Suprapubic skin (tissue), 4 donors: ENCODE measurements around the gene SLX4. TPM values are rescaled to one million over a fixed set of nuclear protein-coding genes. Genes with fewer than 3 reads are reported as not detected.

Experiments used
- DNase-seq, 2 donors: peaks; one replicate each; pipeline ENCODE4 v3.0.0-alpha.2; 2019; ENCODE audit warnings: low spot score in 2 of 2
- H3K27ac ChIP-seq: fragments of 200-600 bp; sonication (generic); one replicate; pipeline ENCODE4 v1.5.1; 2019
- H3K27me3 ChIP-seq: fragments of 200-600 bp; sonication (generic); one replicate; pipeline ENCODE4 v1.5.1; 2019
- H3K36me3 ChIP-seq: fragments of 200-600 bp; sonication (generic); one replicate; pipeline ENCODE4 v1.5.1; 2019
- H3K4me1 ChIP-seq: fragments of 200-600 bp; sonication (generic); one replicate; pipeline ENCODE4 v1.5.1; 2019
- H3K4me3 ChIP-seq: fragments of 200-600 bp; sonication (generic); one replicate; pipeline ENCODE4 v1.5.1; 2019; ENCODE audit warnings: mild to moderate bottlenecking
- H3K9me3 ChIP-seq: fragments of 200-600 bp; sonication (generic); one replicate; pipeline ENCODE4 v1.5.1; 2019
- EP300 ChIP-seq: sonication (generic); formaldehyde crosslinking; IDR thresholded peaks from one replicate; pipeline ENCODE4 v1.6.1; 2017; ENCODE audit warnings: antibody characterized with exemption
- POLR2A ChIP-seq, 2 donors: fragments of 450-650 bp; IDR thresholded peaks; one replicate each; pipeline ENCODE4 v1.6.1; 2017; ENCODE audit warnings: antibody characterized with exemption in 2 of 2, mild to moderate bottlenecking in 2 of 2, moderate library complexity in 2 of 2
- POLR2AphosphoS5 ChIP-seq, 3 donors: sonication (generic); formaldehyde crosslinking; IDR thresholded peaks; one replicate each; pipeline ENCODE4 v1.6.1; 2017; ENCODE audit warnings: antibody characterized with exemption in 3 of 3
- WGBS: methylation state at CpG from one replicate; pipeline ENCODE4 v1.1.5; 2018; 5-methylcytosine and 5-hydroxymethylcytosine counted together
- total RNA-seq, 4 donors: library from RNA; depleted of rRNA; stranded (reverse); fragments of >200 nt; gene quantifications; one replicate each; pipeline ENCODE4 v1.1.0, GENCODE V29; 2016
- TF ChIP-seq, protein P1 (sequence below), 2 donors: fragments of 200-600 bp in 1 of 2; fragments of 450-650 bp in 1 of 2; sonication (generic) in 1 of 2; IDR thresholded peaks; one replicate each; pipeline ENCODE4 v1.5.1; 2016 to 2019; ENCODE audit warnings: antibody characterized with exemption in 2 of 2, mild to moderate bottlenecking in 1 of 2, moderate library complexity in 1 of 2

SLX4 gene
- total RNA-seq, 4 donors from 2014 or later: 2.9 to 6.0 (median 4.5) TPM

DNA sequence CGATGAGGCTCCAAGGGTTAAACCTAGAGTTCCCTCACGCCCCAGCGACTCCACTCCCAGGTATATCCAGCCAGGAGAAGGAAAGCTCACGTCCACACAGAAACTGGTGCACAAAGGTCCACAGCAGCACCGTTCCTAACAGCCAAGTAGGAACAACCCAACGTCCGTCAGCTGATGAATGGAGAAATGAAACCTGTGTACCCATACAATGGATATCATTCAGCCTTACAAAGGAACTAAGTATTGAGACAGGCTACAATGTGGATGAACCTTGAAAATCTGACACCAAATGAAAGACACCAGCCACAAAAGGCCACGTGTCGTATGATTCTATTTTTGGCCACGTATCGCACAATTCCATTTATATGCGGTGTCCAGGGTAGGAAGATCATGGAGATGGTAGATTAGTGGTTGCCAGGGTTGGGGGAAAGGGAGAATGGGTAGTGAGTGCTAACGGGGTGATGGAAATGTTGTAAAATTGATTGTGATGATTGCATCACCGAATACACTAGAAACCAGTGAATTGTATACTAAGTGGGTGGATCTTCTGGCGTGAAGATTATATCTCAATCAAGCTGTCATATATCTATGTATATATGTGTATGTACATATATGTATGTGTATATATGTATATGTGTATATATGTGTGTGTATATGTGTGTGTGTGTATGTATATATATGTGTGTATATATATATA is 64.3 kb downstream of the SLX4 start:
- H3K27ac ChIP-seq: no peak overlapping the region
- no peaks in the 10 kb centered on the region for H3K36me3 ChIP-seq
- DNase-seq: no peak
- no peak for TF ChIP-seq POLR2A (IDR thresholded peaks at IDR 0.05)
- TF ChIP-seq POLR2AphosphoS5 (IDR thresholded peaks at IDR 0.05): no peak
- TF ChIP-seq, protein P1, sequence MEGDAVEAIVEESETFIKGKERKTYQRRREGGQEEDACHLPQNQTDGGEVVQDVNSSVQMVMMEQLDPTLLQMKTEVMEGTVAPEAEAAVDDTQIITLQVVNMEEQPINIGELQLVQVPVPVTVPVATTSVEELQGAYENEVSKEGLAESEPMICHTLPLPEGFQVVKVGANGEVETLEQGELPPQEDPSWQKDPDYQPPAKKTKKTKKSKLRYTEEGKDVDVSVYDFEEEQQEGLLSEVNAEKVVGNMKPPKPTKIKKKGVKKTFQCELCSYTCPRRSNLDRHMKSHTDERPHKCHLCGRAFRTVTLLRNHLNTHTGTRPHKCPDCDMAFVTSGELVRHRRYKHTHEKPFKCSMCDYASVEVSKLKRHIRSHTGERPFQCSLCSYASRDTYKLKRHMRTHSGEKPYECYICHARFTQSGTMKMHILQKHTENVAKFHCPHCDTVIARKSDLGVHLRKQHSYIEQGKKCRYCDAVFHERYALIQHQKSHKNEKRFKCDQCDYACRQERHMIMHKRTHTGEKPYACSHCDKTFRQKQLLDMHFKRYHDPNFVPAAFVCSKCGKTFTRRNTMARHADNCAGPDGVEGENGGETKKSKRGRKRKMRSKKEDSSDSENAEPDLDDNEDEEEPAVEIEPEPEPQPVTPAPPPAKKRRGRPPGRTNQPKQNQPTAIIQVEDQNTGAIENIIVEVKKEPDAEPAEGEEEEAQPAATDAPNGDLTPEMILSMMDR (IDR thresholded peaks at IDR 0.05): no peak
- no peak for TF ChIP-seq EP300
- WGBS: 91% methylated on average over 15 of the region's 15 CpGs
- no peak overlapping the region for H3K4me3 ChIP-seq
- H3K27me3 ChIP-seq: no peaks in the 10 kb centered on the region
- no peaks in the 10 kb centered on the region for H3K4me1 ChIP-seq
- no peaks in the 10 kb centered on the region for H3K9me3 ChIP-seq

DNA sequence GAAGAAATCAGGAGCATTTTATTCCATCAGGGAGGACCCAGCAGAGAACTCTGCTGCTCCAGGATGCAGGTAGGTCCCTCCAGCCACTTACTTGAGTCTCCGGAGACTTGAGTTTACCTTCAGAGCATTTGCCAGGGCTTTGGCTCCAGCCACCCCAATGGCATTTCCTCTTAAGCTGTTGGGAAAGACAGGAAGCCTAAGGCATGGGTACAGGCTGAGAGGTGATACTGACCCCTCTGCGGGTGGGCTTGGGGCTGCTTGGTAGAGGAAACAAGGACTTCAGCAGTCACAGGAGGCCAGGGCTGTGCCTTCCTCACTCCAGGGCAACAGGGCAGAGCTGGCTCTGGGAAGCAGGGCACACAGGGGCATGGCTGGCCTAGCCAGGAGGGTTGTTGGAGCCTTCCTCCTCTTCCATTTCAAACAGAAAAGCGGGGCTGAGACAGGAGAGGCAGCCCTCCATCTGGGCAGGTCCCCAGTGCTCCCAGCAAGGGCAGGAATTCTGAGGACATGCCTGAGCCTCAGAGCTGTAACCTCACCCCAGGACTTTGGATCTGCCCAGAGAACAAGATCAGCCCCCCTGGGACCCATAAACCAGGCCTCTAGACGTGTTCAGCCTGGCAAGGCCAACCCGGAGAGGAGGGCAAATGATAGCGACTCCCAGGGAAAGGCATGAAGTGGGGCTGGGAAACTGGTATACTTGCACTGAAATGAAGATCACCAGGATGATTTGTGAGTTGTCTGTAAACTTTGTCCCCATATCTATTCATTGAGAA is 68.6 kb downstream of the SLX4 start:
- H3K4me3 ChIP-seq: no peak overlapping the region
- no peak overlapping the region for H3K27ac ChIP-seq
- H3K4me1 ChIP-seq: no peaks in the 10 kb centered on the region
- no peaks in the 10 kb centered on the region for H3K9me3 ChIP-seq
- no peaks in the 10 kb centered on the region for H3K27me3 ChIP-seq
- WGBS: 66% methylated on average over 6 of the region's 6 CpGs
- TF ChIP-seq, protein P1 (IDR thresholded peaks at IDR 0.05): no peak
- TF ChIP-seq POLR2A (IDR thresholded peaks at IDR 0.05): no peak
- no peak for TF ChIP-seq POLR2AphosphoS5 (IDR thresholded peaks at IDR 0.05)
- no peak for TF ChIP-seq EP300
- no peak for DNase-seq
- H3K36me3 ChIP-seq: peaks cover 13% of the 10 kb centered on the region

DNA sequence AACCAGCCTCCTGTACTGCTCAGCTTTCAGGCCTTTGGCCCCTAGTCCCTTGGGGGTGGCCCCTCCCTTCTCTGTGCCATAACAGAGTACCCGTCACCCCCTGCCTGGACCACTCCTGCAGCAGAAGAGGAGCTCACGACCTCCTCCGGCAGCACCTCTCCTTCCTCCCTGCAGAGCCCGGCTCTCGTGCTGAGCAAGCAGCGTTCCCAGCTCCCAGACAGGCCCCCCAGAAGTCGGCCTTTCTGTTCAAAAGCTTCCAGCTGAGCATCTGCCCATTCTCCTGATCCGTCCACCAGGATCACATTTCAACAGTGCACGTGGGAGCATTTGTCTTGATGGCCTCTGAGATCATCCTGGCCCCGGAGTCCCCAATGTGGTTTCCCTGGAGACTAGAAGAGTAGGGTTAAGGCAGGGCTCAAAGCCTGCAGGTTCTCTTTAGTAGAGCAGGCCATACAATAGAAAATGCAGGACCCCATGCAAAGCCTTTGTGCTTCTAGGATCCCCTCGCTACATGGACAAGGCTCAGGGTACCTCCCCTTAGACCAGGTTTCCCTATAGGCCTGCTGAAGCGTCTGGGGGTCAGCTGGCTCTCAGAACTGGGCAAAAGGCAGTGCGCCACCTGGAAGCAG is 69.8 kb downstream of the SLX4 start:
- DNase-seq: no peak
- no peaks in the 10 kb centered on the region for H3K27me3 ChIP-seq
- peaks cover 17% of the 10 kb centered on the region for H3K36me3 ChIP-seq
- WGBS: 86% methylated on average over 13 of the region's 13 CpGs
- no peak overlapping the region for H3K27ac ChIP-seq
- H3K9me3 ChIP-seq: no peaks in the 10 kb centered on the region
- H3K4me1 ChIP-seq: no peaks in the 10 kb centered on the region
- TF ChIP-seq, protein P1 (IDR thresholded peaks at IDR 0.05): no peak
- no peak for TF ChIP-seq POLR2AphosphoS5 (IDR thresholded peaks at IDR 0.05)
- no peak for TF ChIP-seq POLR2A (IDR thresholded peaks at IDR 0.05)
- TF ChIP-seq EP300: no peak
- no peak overlapping the region for H3K4me3 ChIP-seq

DNA sequence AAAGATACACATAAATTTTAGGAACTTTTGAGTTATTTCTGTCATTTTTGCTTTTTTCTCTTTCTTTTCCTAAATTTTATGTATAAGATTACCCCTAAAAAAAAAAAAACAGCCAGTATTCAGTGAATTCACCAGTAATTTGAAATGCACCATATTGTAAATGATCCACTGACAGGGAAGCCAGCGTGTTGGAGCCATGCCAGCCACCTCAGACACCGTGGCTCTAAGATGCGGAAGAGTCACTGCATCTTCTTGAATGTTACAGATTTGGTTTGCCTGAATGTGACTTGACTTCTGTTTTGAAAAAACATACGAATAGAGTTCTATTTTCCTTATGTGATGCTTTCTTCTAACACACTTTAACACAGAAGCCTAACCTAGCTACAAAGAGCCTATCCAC is 73.2 kb downstream of the SLX4 start:
- Histone ChIP-seq H3K9me3 (no peaks in the 10 kb centered on the region), H3K4me3 (no peak overlapping the region), H3K27me3 (no peaks in the 10 kb centered on the region), H3K36me3 (peaks cover 42% of the 10 kb centered on the region), H3K4me1 (no peaks in the 10 kb centered on the region), H3K27ac (no peak overlapping the region)
- 81% methylated on average over 4 of the region's 4 CpGs for WGBS
- no peak for DNase-seq
- no peak for TF ChIP-seq POLR2A (IDR thresholded peaks at IDR 0.05)
- no peak for TF ChIP-seq EP300
- TF ChIP-seq, protein P1 (IDR thresholded peaks at IDR 0.05): no peak
- no peak for TF ChIP-seq POLR2AphosphoS5 (IDR thresholded peaks at IDR 0.05)

DNA sequence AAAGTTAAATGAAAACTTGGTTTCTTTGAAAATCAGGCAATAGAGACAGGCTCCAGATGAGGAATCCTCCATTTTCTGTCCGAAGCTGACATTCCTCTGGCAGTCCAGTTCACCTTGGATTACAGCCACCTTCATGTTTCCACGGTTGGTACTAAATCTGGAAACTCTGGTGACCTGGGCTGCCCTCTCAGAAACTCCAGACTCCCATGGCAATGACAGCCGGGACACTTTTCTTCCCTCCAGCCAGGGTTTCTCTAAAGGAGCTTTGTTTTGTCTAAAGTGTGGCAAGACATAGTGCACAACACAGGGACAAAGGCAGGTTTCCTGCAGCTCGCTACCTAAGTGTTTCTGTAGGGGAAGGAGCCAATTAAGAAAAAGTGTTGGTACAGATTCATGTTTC is 74.6 kb downstream of the SLX4 start:
- DNase-seq: no peak
- Histone ChIP-seq H3K27ac (no peak overlapping the region), H3K9me3 (no peaks in the 10 kb centered on the region), H3K4me3 (no peak overlapping the region), H3K27me3 (no peaks in the 10 kb centered on the region), H3K36me3 (peaks cover 51% of the 10 kb centered on the region), H3K4me1 (no peaks in the 10 kb centered on the region)
- 61% methylated on average over 4 of the region's 4 CpGs for WGBS
- no peak for TF ChIP-seq EP300
- TF ChIP-seq, protein P1 (IDR thresholded peaks at IDR 0.05): no peak
- TF ChIP-seq POLR2AphosphoS5 (IDR thresholded peaks at IDR 0.05): no peak
- TF ChIP-seq POLR2A (IDR thresholded peaks at IDR 0.05): no peak
